HepG2 (cell line): Measurements from ENCODE around the gene PSMB9. TPM values are rescaled to one million over a fixed set of nuclear protein-coding genes. Genes with fewer than 3 reads are reported as not detected.

Source experiments
- CCDC6 ChIP-seq: sonication (generic); formaldehyde crosslinking; IDR thresholded peaks from 2 replicates; pipeline ENCODE4 v1.8.1; 2022; ENCODE audit warnings: mild to moderate bottlenecking, missing genetic modification reagents, moderate library complexity
- CEBPG ChIP-seq: IDR thresholded peaks from 2 replicates; pipeline ENCODE4 v1.6.1; 2016
- MYNN ChIP-seq: sonication (generic); formaldehyde crosslinking; IDR thresholded peaks from 2 replicates; pipeline ENCODE4 v1.4.0; 2020; ENCODE audit warnings: mild to moderate bottlenecking, low read depth, missing genetic modification reagents
- NCOR1 ChIP-seq: fragments of 200-600 bp; sonication (generic); IDR thresholded peaks from 2 replicates; pipeline ENCODE4 v1.7.0; 2017; ENCODE audit warnings: antibody characterized with exemption, low read length, borderline replicate concordance
- NR2C2 ChIP-seq: sonication (generic); formaldehyde crosslinking; IDR thresholded peaks from 2 replicates; pipeline ENCODE4 v1.4.0; 2020; ENCODE audit warnings: missing genetic modification reagents, mild to moderate bottlenecking, moderate library complexity, borderline replicate concordance
- RBFOX2 ChIP-seq: fragments of 200-400 bp; formaldehyde crosslinking; IDR thresholded peaks from 2 replicates; pipeline ENCODE4 v1.6.1; 2017; ENCODE audit warnings: low read depth, mild to moderate bottlenecking, low read length
- RNF2 ChIP-seq: fragments of 450-650 bp; conservative IDR thresholded peaks from 2 replicates; pipeline ENCODE4 v1.6.1; 2016; ENCODE audit warnings: low read depth
- RXRA ChIP-seq: sonication (generic); formaldehyde crosslinking; IDR thresholded peaks from 2 replicates; pipeline ENCODE4 v1.5.1; 2020; ENCODE audit warnings: missing genetic modification reagents
- STAG1 ChIP-seq: sonication (generic); formaldehyde crosslinking; IDR thresholded peaks from 2 replicates; pipeline ENCODE4 v1.4.0; 2020; ENCODE audit warnings: missing genetic modification reagents
- ZNF615 ChIP-seq: sonication (generic); formaldehyde crosslinking; IDR thresholded peaks from 2 replicates; pipeline ENCODE4 v1.5.0; 2020; ENCODE audit warnings: mild to moderate bottlenecking, missing genetic modification reagents, borderline replicate concordance
- ZSCAN31 ChIP-seq: sonication (generic); formaldehyde crosslinking; IDR thresholded peaks from 2 replicates; pipeline ENCODE4 v1.5.0; 2020; ENCODE audit warnings: low read depth, mild to moderate bottlenecking, missing genetic modification reagents
- polyA plus RNA-seq, 8 experiments: library from polyadenylated mRNA; depleted of rRNA in 3 of 8; stranded (reverse) in 7 of 8; unstranded in 1 of 8; fragments of >200 nt; fragmentation: Illumina TruSeq in 4 of 8; extraction: Trizol in 4 of 8; gene quantifications; 2 replicates each; pipeline versions ENCODE4 v1.2.1 to v1.2.3, GENCODE V29; 2011 to 2016; ENCODE audit warnings: low read depth in 4 of 8, missing spikeins in 1 of 8, mixed read lengths in 1 of 8; ENCODE audit not compliant: insufficient read depth in 1 of 8
- total RNA-seq, 5 experiments: library from RNA; depleted of rRNA; stranded (reverse); fragments of >200 nt; fragmentation: Illumina TruSeq; extraction: Trizol; gene quantifications; 2 replicates each; pipeline ENCODE4 v1.2.3, GENCODE V29; 2016; ENCODE audit warnings: low read depth in 1 of 5
- TF ChIP-seq, protein P1 (sequence below): sonication (generic); formaldehyde crosslinking; IDR thresholded peaks from 2 replicates; pipeline ENCODE4 v1.4.0; 2020; ENCODE audit warnings: missing genetic modification reagents
- TF ChIP-seq, protein P2 (sequence below): IDR thresholded peaks from 2 replicates; pipeline ENCODE4 v1.6.1; 2016; ENCODE audit warnings: mild to moderate bottlenecking
- TF ChIP-seq, protein P3 (sequence below), 2 experiments: sonication (generic) in 1 of 2; formaldehyde crosslinking in 1 of 2; IDR thresholded peaks; 2 replicates each; pipeline versions ENCODE4 v1.4.0 to v1.6.1; 2016 to 2020; ENCODE audit warnings: borderline replicate concordance in 1 of 2, low read depth in 1 of 2, mild to moderate bottlenecking in 1 of 2, missing genetic modification reagents in 1 of 2
- TF ChIP-seq, protein P4 (sequence below): sonication (generic); formaldehyde crosslinking; IDR thresholded peaks from 2 replicates; pipeline ENCODE4 v1.4.0; 2020; ENCODE audit warnings: missing genetic modification reagents, borderline replicate concordance

PSMB9 gene
- total and polyA plus RNA-seq, 2 of the 13 experiments (the other 11 are each of a cell fraction or from before 2014, with no cell fraction given), result 15.6 to 16.0 TPM

DNA sequence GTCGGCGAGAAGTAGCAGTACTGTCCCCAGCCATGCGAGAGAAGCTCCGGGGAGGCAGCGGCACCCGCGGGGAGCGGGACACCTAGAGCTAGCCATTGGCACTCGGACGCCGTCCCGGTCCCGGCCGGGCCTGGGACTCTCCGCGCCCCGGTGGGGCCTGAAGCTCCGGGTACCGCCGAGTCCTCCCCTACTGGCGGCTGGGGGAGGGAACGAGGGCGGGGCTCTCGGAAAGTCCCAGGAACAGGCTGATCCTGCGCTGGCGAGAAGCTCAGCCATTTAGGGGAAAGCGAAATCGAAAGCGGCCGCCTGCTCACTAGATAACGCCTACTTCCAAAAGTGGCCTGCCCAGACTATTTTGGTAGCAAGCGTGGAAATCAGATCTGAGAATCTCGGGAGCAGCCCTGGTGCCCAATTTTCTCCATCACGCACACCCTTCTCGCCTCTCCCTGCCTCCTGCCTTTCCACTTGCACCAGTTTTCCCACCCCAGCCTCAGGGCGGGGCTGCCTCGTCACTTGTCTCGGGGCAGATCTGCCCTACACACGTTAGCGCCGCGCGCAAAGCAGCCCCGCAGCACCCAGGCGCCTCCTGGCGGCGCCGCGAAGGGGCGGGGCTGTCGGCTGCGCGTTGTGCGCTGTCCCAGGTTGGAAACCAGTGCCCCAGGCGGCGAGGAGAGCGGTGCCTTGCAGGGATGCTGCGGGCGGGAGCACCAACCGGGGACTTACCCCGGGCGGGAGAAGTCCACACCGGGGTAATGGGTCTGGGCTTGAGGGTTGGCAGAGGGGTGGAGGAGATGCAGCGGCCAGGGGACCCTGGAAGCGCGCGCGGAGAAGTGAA lies at the start of gene PSMB9, which contains the start of gene TAP1 (continued):
- TF ChIP-seq, protein P1, sequence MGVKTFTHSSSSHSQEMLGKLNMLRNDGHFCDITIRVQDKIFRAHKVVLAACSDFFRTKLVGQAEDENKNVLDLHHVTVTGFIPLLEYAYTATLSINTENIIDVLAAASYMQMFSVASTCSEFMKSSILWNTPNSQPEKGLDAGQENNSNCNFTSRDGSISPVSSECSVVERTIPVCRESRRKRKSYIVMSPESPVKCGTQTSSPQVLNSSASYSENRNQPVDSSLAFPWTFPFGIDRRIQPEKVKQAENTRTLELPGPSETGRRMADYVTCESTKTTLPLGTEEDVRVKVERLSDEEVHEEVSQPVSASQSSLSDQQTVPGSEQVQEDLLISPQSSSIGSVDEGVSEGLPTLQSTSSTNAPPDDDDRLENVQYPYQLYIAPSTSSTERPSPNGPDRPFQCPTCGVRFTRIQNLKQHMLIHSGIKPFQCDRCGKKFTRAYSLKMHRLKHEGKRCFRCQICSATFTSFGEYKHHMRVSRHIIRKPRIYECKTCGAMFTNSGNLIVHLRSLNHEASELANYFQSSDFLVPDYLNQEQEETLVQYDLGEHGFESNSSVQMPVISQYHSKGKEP (CRISPR knock-in tag), result no peak; the same call in 1 of the 2 replicates
- no peak for TF ChIP-seq CEBPG (CRISPR knock-in tag)
- TF ChIP-seq RNF2, result 0 out of 2 replicates have a peak, but pooled peaks have one; percentile 25
- peak; percentile 69 for TF ChIP-seq CCDC6
- peak; percentile 66 for TF ChIP-seq STAG1 (CRISPR knock-in tag)
- no peak; the same call in 1 of the 2 replicates for TF ChIP-seq ZNF615 (CRISPR knock-in tag)
- TF ChIP-seq MYNN (CRISPR knock-in tag), result peak; percentile 52; the same call in 1 of the 2 replicates
- TF ChIP-seq, protein P2, sequence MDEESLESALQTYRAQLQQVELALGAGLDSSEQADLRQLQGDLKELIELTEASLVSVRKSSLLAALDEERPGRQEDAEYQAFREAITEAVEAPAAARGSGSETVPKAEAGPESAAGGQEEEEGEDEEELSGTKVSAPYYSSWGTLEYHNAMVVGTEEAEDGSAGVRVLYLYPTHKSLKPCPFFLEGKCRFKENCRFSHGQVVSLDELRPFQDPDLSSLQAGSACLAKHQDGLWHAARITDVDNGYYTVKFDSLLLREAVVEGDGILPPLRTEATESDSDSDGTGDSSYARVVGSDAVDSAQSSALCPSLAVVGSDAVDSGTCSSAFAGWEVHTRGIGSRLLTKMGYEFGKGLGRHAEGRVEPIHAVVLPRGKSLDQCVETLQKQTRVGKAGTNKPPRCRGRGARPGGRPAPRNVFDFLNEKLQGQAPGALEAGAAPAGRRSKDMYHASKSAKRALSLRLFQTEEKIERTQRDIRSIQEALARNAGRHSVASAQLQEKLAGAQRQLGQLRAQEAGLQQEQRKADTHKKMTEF, result peak; percentile 77
- TF ChIP-seq RXRA, result peak; percentile 62; the same call in 1 of the 2 replicates
- TF ChIP-seq NCOR1, result no peak
- TF ChIP-seq, protein P3, sequence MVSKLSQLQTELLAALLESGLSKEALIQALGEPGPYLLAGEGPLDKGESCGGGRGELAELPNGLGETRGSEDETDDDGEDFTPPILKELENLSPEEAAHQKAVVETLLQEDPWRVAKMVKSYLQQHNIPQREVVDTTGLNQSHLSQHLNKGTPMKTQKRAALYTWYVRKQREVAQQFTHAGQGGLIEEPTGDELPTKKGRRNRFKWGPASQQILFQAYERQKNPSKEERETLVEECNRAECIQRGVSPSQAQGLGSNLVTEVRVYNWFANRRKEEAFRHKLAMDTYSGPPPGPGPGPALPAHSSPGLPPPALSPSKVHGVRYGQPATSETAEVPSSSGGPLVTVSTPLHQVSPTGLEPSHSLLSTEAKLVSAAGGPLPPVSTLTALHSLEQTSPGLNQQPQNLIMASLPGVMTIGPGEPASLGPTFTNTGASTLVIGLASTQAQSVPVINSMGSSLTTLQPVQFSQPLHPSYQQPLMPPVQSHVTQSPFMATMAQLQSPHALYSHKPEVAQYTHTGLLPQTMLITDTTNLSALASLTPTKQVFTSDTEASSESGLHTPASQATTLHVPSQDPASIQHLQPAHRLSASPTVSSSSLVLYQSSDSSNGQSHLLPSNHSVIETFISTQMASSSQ (IDR thresholded peaks at IDR 0.05; ENCODE audit: low read depth), result no peak
- TF ChIP-seq, protein P3 (CRISPR knock-in tag; IDR thresholded peaks at IDR 0.05; ENCODE audit: borderline replicate concordance), result peak; percentile 61; the same call in 1 of the 2 replicates
- 0 out of 2 replicates have a peak, but pooled peaks have one; percentile 17 for TF ChIP-seq NR2C2 (CRISPR knock-in tag)
- TF ChIP-seq ZSCAN31 (CRISPR knock-in tag), result peak; percentile 83
- TF ChIP-seq, protein P4, sequence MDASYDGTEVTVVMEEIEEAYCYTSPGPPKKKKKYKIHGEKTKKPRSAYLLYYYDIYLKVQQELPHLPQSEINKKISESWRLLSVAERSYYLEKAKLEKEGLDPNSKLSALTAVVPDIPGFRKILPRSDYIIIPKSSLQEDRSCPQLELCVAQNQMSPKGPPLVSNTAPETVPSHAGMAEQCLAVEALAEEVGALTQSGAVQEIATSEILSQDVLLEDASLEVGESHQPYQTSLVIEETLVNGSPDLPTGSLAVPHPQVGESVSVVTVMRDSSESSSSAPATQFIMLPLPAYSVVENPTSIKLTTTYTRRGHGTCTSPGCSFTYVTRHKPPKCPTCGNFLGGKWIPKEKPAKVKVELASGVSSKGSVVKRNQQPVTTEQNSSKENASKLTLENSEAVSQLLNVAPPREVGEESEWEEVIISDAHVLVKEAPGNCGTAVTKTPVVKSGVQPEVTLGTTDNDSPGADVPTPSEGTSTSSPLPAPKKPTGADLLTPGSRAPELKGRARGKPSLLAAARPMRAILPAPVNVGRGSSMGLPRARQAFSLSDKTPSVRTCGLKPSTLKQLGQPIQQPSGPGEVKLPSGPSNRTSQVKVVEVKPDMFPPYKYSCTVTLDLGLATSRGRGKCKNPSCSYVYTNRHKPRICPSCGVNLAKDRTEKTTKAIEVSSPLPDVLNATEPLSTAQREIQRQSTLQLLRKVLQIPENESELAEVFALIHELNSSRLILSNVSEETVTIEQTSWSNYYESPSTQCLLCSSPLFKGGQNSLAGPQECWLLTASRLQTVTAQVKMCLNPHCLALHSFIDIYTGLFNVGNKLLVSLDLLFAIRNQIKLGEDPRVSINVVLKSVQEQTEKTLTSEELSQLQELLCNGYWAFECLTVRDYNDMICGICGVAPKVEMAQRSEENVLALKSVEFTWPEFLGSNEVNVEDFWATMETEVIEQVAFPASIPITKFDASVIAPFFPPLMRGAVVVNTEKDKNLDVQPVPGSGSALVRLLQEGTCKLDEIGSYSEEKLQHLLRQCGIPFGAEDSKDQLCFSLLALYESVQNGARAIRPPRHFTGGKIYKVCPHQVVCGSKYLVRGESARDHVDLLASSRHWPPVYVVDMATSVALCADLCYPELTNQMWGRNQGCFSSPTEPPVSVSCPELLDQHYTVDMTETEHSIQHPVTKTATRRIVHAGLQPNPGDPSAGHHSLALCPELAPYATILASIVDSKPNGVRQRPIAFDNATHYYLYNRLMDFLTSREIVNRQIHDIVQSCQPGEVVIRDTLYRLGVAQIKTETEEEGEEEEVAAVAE (CRISPR knock-in tag), result no peak
- TF ChIP-seq RBFOX2, result peak; percentile 79
